SU-DHL-6 (cell line): ENCODE data around the gene ARID5B.

Experiments
- CTCF ChIP-seq: fragments of 200-600 bp; sonication (generic); IDR thresholded peaks from one replicate; pipeline ENCODE4 v1.5.1; 2017; ENCODE audit warnings: antibody characterized with exemption, mild to moderate bottlenecking, low read length, moderate library complexity; ENCODE audit not compliant: insufficient read depth, poor library complexity, severe bottlenecking
- EZH2phosphoT487 ChIP-seq: fragments of 200-600 bp; sonication (generic), shearing (Covaris generic); conservative IDR thresholded peaks from 2 replicates; pipeline ENCODE4 v1.6.1; 2018; ENCODE audit warnings: mild to moderate bottlenecking, antibody characterized with exemption, low read length, moderate library complexity, mixed read lengths

- TF ChIP-seq CTCF (no peak), EZH2phosphoT487 (no peak)
Observed at GRCh38 chr10:61888744-61889143, 12.8 kb upstream of the ARID5B start.
